HepG2 (cell line): ENCODE measurements around the gene LRRC53. TPM values are rescaled to one million over a fixed set of nuclear protein-coding genes. Genes with fewer than 3 reads are reported as not detected.

Experiments
- ATAC-seq: fragments of 200-7000 bp; cut with Tn5 transposase; 3 replicates; pipeline ENCODE4 v1.9.1; 2020; ENCODE audit warnings: mild to moderate bottlenecking, moderate library complexity
- BruUV-seq: library from RNA; stranded (reverse); fragments of 400-500 nt; replicated peaks from 2 replicates; lab custom pipeline; 2021; lab: Mats Ljungman, UMichigan
- CTCF ChIA-PET: fragments of 300-600 bp; formaldehyde crosslinking; extraction: SDS; loops from one replicate; lab custom pipeline; 2021; ENCODE audit warnings: low total read pairs, inconsistent platforms, low intra/inter-chr PET ratio; lab: Yijun Ruan, JAX
- POLR2A ChIA-PET: fragments of 350-600 bp; sonication (Branson Sonifier 250); formaldehyde crosslinking; loops from one replicate; lab custom pipeline; 2020; ENCODE audit warnings: antibody characterized with exemption, inconsistent platforms; lab: Yijun Ruan, JAX
- DNase-seq: peaks from one replicate; pipeline ENCODE4 v3.0.0-alpha.2; 2015; ENCODE audit warnings: low spot score
- FAIRE-seq: peaks from 3 replicates; lab custom pipeline; 2011; peaks lifted over from hg19 to GRCh38; lab: Jason Lieb, UNC
- H2AFZ ChIP-seq: one replicate; pipeline ENCODE4 v1.6.1; 2011; ENCODE audit warnings: low read length, inconsistent platforms
- H3K27ac ChIP-seq: fragments of 300-600 bp; 3 replicates; pipeline ENCODE4 v1.8.0; 2011; ENCODE audit warnings: mixed run types, mild to moderate bottlenecking, mixed read lengths, low read length, inconsistent platforms; ENCODE audit not compliant: insufficient read depth; ENCODE audit errors: extremely low read length
- H3K27me3 ChIP-seq, 2 experiments: fragments of 200-600 bp in 1 of 2; 2 replicates in 1 of 2; 3 replicates in 1 of 2; pipeline versions ENCODE4 v1.6.0 to v1.8.0; 2011; ENCODE audit warnings: low read length in 2 of 2, mild to moderate bottlenecking in 2 of 2, moderate library complexity in 2 of 2, inconsistent platforms in 1 of 2; ENCODE audit not compliant: insufficient read depth in 2 of 2, control insufficient read depth in 1 of 2
- H3K36me3 ChIP-seq, 2 experiments: fragments of 200-600 bp in 1 of 2; replicated peaks in 1 of 2; 2 replicates in 1 of 2; 3 replicates in 1 of 2; pipeline versions ENCODE4 v1.5.1 to v1.8.0; 2011; ENCODE audit warnings: low read length in 2 of 2, inconsistent platforms in 1 of 2; ENCODE audit not compliant: insufficient read depth in 2 of 2, control insufficient read depth in 1 of 2
- H3K4me1 ChIP-seq: 2 replicates; pipeline ENCODE4 v1.5.1; 2012; ENCODE audit warnings: low read length, inconsistent platforms; ENCODE audit not compliant: insufficient read depth
- H3K4me2 ChIP-seq: 2 replicates; pipeline ENCODE4 v1.6.0; 2011; ENCODE audit warnings: low read depth, low read length, inconsistent platforms
- H3K4me3 ChIP-seq, 3 experiments: fragments of 200-600 bp in 1 of 3; sonication (generic), shearing (Covaris generic) in 1 of 3; replicated peaks in 1 of 3; 2 replicates each; pipeline ENCODE4 v1.5.1; 2011 to 2016; ENCODE audit warnings: low read length in 3 of 3, inconsistent platforms in 2 of 3, low read depth in 2 of 3, mild to moderate bottlenecking in 2 of 3, control low read depth in 1 of 3, mixed read lengths in 1 of 3; ENCODE audit not compliant: insufficient read depth in 1 of 3
- H3K79me2 ChIP-seq: one replicate; pipeline ENCODE4 v1.6.1; 2011; ENCODE audit warnings: low read length, inconsistent platforms; ENCODE audit not compliant: insufficient read depth
- H3K9ac ChIP-seq: 2 replicates; pipeline ENCODE4 v1.6.0; 2011; ENCODE audit warnings: mild to moderate bottlenecking, low read depth, low read length, inconsistent platforms; ENCODE audit not compliant: insufficient read depth
- H3K9me3 ChIP-seq: 2 replicates; pipeline ENCODE4 v1.5.1; 2012; ENCODE audit warnings: mild to moderate bottlenecking, low read length
- H4K20me1 ChIP-seq: 2 replicates; pipeline ENCODE4 v1.6.0; 2011; ENCODE audit warnings: inconsistent platforms, mild to moderate bottlenecking, low read length, moderate library complexity; ENCODE audit not compliant: insufficient read depth
- FOXP1 ChIP-seq, 2 experiments: fragments of 450-650 bp in 1 of 2; IDR thresholded peaks; 2 replicates each; pipeline ENCODE4 v1.6.1; 2017 to 2018; ENCODE audit warnings: antibody characterized with exemption in 1 of 2
- KAT8 ChIP-seq: IDR thresholded peaks from 2 replicates; pipeline ENCODE4 v1.6.1; 2016; ENCODE audit warnings: missing genetic modification reagents, missing compliant biosample characterization
- KLF9 ChIP-seq: IDR thresholded peaks from 2 replicates; pipeline ENCODE4 v1.6.1; 2016; ENCODE audit warnings: low read depth
- NR2F6 ChIP-seq, 2 experiments: IDR thresholded peaks; 2 replicates each; pipeline ENCODE4 v1.6.1; 2016; ENCODE audit warnings: antibody characterized with exemption in 1 of 2, mild to moderate bottlenecking in 1 of 2
- SMAD1 ChIP-seq: sonication (generic); formaldehyde crosslinking; IDR thresholded peaks from 2 replicates; pipeline ENCODE4 v1.4.0; 2020; ENCODE audit warnings: missing genetic modification reagents, low read depth, mild to moderate bottlenecking, borderline replicate concordance
- ZNF160 ChIP-seq: sonication (generic); formaldehyde crosslinking; IDR thresholded peaks from 2 replicates; pipeline ENCODE4 v1.8.0; 2022; ENCODE audit warnings: mild to moderate bottlenecking, inconsistent platforms, missing genetic modification reagents
- ZNF317 ChIP-seq: sonication (generic); formaldehyde crosslinking; IDR thresholded peaks from 2 replicates; pipeline ENCODE4 v1.5.0; 2020; ENCODE audit warnings: mild to moderate bottlenecking, missing genetic modification reagents
- ZNF329 ChIP-seq: sonication (generic); formaldehyde crosslinking; IDR thresholded peaks from 2 replicates; pipeline ENCODE4 v1.9.0; 2021; ENCODE audit warnings: low read depth, mild to moderate bottlenecking, missing genetic modification reagents
- ZNF460 ChIP-seq: sonication (generic); formaldehyde crosslinking; IDR thresholded peaks from 2 replicates; pipeline ENCODE4 v1.5.1; 2020; ENCODE audit warnings: missing genetic modification reagents, mild to moderate bottlenecking, borderline replicate concordance
- ZNF713 ChIP-seq: sonication (generic); formaldehyde crosslinking; IDR thresholded peaks from 2 replicates; pipeline ENCODE4 v1.4.0; 2020; ENCODE audit warnings: mild to moderate bottlenecking, missing genetic modification reagents
- ZNF777 ChIP-seq: sonication (generic); formaldehyde crosslinking; IDR thresholded peaks from 2 replicates; pipeline ENCODE4 v1.4.0; 2020; ENCODE audit warnings: missing genetic modification reagents
- WGBS: methylation state at CpG from one replicate; pipeline ENCODE4 v1.1.6; 2017; ENCODE audit warnings: low lambda C conversion rate; 5-methylcytosine and 5-hydroxymethylcytosine counted together
- in situ Hi-C: cut with HindIII; loops from 2 replicates; pipeline ENCODE4 v1.10.0; 2017; ENCODE audit warnings: low pct_unique_long_range_greater_than_20kb; ENCODE audit not compliant: extremely low pct_ligation_motif_present
- intact Hi-C: fragments of 100-400 bp; cut with micrococcal nuclease; formaldehyde crosslinking; loops from one replicate; pipeline ENCODE4 v1.10.0; 2022; ENCODE audit not compliant: unreplicated experiment
- polyA plus RNA-seq, 8 experiments: library from polyadenylated mRNA; depleted of rRNA in 3 of 8; stranded (reverse) in 7 of 8; unstranded in 1 of 8; fragments of >200 nt; fragmentation: Illumina TruSeq in 4 of 8; extraction: Trizol in 4 of 8; gene quantifications; 2 replicates each; pipeline versions ENCODE4 v1.2.1 to v1.2.3, GENCODE V29; 2011 to 2016; ENCODE audit warnings: low read depth in 4 of 8, missing spikeins in 1 of 8, mixed read lengths in 1 of 8; ENCODE audit not compliant: insufficient read depth in 1 of 8
- total RNA-seq, 5 experiments: library from RNA; depleted of rRNA; stranded (reverse); fragments of >200 nt; fragmentation: Illumina TruSeq; extraction: Trizol; gene quantifications; 2 replicates each; pipeline ENCODE4 v1.2.3, GENCODE V29; 2016; ENCODE audit warnings: low read depth in 1 of 5
- TF ChIP-seq, protein P1 (sequence below): sonication (generic); formaldehyde crosslinking; IDR thresholded peaks from 2 replicates; pipeline ENCODE4 v1.4.0; 2020; ENCODE audit warnings: missing genetic modification reagents
- TF ChIP-seq, protein P2 (sequence below): sonication (generic); formaldehyde crosslinking; IDR thresholded peaks from 2 replicates; pipeline ENCODE4 v1.4.0; 2020; ENCODE audit warnings: missing genetic modification reagents
- TF ChIP-seq, protein P3 (sequence below): sonication (generic); formaldehyde crosslinking; IDR thresholded peaks from 2 replicates; pipeline ENCODE4 v1.5.0; 2020; ENCODE audit warnings: mild to moderate bottlenecking, missing genetic modification reagents

The LRRC53 gene
- total and polyA plus RNA-seq, 2 of the 13 experiments (the other 11 are each of a cell fraction or from before 2014, with no cell fraction given), result not detected

DNA sequence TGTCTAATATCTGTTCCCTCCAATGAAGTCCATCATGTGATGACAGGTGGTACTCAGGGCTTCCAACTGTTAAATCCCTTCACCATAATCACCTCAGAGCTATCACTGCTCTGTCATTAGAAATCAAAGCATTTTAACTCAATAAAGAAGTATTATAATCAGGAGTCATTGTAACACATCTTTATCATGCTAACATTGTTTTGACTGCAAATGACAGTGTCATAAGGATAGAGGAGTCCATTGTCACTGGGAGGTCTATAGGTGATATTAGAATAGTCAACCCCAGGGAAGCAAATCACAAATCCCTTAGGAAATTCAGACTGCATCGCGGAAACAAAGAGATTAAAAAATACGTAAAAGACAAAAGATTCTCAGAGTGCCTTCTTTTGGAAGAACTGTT lies 30.8 kb downstream of the LRRC53 start:
- in situ Hi-C loops, result no loop called here

DNA sequence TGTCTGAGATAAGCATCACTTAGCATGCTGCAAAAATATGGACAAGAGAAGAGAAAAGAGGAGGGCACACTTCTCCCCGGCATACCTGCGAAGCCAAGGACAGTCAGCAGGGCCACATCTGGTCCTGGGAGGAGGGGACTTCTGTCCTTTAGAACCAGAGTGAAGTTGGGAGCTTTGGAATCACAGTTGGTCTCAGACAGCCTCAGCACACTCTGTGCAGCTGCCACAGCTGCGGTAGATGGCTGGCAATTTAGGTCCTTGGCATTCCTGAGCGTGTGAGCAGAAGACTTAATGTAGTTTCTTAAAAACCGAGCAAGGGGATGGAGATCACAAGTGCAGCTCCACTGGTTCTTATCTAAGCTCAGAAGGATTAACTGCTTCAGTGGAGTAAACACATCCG lies 32.3 kb downstream of the LRRC53 start:
- intact Hi-C loops, result no loop called here
- no peak overlapping the region for H2AFZ ChIP-seq
- no peak overlapping the region for H3K4me2 ChIP-seq
- 23% methylated on average over 3 of the region's 6 CpGs for WGBS
- H3K27me3 ChIP-seq, result no peaks in the 10 kb centered on the region
- H3K9ac ChIP-seq, result no peak overlapping the region
- DNase-seq (no peak), ATAC-seq (no peak), FAIRE-seq (no peak)
- ChIA-PET POLR2A (no interaction called here), CTCF (no interaction called here)
- no peaks in the 10 kb centered on the region for H3K9me3 ChIP-seq
- H3K4me1 ChIP-seq, result no peaks in the 10 kb centered on the region
- no peaks in the 10 kb centered on the region for H3K36me3 ChIP-seq
- BruUV-seq, result no TSS peak
- H4K20me1 ChIP-seq, result no peaks in the 10 kb centered on the region
- no peak overlapping the region for H3K27ac ChIP-seq
- H3K79me2 ChIP-seq, result no peaks in the 10 kb centered on the region
- H3K4me3 ChIP-seq, result no peak overlapping the region
- in situ Hi-C loops, result no loop called here
- TF ChIP-seq NR2F6 (IDR thresholded peaks at IDR 0.05), result no peak
- TF ChIP-seq NR2F6 (CRISPR knock-in tag; IDR thresholded peaks at IDR 0.05), result no peak
- no peak for TF ChIP-seq ZNF777 (CRISPR knock-in tag)
- TF ChIP-seq, protein P1, sequence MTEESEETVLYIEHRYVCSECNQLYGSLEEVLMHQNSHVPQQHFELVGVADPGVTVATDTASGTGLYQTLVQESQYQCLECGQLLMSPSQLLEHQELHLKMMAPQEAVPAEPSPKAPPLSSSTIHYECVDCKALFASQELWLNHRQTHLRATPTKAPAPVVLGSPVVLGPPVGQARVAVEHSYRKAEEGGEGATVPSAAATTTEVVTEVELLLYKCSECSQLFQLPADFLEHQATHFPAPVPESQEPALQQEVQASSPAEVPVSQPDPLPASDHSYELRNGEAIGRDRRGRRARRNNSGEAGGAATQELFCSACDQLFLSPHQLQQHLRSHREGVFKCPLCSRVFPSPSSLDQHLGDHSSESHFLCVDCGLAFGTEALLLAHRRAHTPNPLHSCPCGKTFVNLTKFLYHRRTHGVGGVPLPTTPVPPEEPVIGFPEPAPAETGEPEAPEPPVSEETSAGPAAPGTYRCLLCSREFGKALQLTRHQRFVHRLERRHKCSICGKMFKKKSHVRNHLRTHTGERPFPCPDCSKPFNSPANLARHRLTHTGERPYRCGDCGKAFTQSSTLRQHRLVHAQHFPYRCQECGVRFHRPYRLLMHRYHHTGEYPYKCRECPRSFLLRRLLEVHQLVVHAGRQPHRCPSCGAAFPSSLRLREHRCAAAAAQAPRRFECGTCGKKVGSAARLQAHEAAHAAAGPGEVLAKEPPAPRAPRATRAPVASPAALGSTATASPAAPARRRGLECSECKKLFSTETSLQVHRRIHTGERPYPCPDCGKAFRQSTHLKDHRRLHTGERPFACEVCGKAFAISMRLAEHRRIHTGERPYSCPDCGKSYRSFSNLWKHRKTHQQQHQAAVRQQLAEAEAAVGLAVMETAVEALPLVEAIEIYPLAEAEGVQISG (CRISPR knock-in tag), result no peak
- TF ChIP-seq FOXP1 (IDR thresholded peaks at IDR 0.05), result no peak
- no peak for TF ChIP-seq FOXP1 (CRISPR knock-in tag; IDR thresholded peaks at IDR 0.05)
- no peak for TF ChIP-seq ZNF460 (CRISPR knock-in tag)
- TF ChIP-seq, protein P2, sequence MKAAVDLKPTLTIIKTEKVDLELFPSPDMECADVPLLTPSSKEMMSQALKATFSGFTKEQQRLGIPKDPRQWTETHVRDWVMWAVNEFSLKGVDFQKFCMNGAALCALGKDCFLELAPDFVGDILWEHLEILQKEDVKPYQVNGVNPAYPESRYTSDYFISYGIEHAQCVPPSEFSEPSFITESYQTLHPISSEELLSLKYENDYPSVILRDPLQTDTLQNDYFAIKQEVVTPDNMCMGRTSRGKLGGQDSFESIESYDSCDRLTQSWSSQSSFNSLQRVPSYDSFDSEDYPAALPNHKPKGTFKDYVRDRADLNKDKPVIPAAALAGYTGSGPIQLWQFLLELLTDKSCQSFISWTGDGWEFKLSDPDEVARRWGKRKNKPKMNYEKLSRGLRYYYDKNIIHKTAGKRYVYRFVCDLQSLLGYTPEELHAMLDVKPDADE (CRISPR knock-in tag), result no peak
- no peak for TF ChIP-seq ZNF317 (CRISPR knock-in tag)
- no peak for TF ChIP-seq ZNF713 (CRISPR knock-in tag)
- TF ChIP-seq, protein P3, sequence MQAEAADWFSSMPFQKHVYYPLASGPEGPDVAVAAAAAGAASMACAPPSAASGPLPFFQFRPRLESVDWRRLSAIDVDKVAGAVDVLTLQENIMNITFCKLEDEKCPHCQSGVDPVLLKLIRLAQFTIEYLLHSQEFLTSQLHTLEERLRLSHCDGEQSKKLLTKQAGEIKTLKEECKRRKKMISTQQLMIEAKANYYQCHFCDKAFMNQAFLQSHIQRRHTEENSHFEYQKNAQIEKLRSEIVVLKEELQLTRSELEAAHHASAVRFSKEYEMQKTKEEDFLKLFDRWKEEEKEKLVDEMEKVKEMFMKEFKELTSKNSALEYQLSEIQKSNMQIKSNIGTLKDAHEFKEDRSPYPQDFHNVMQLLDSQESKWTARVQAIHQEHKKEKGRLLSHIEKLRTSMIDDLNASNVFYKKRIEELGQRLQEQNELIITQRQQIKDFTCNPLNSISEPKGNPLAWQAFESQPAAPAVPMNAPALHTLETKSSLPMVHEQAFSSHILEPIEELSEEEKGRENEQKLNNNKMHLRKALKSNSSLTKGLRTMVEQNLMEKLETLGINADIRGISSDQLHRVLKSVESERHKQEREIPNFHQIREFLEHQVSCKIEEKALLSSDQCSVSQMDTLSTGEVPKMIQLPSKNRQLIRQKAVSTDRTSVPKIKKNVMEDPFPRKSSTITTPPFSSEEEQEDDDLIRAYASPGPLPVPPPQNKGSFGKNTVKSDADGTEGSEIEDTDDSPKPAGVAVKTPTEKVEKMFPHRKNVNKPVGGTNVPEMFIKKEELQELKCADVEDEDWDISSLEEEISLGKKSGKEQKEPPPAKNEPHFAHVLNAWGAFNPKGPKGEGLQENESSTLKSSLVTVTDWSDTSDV (CRISPR knock-in tag), result no peak
- TF ChIP-seq KAT8 (CRISPR knock-in tag), result no peak

More for the DNA sequence above, 30.8 kb downstream of the LRRC53 start:
- Histone ChIP-seq H4K20me1 (no peaks in the 10 kb centered on the region), H3K36me3 (no peaks in the 10 kb centered on the region), H2AFZ (no peak overlapping the region), H3K4me2 (no peak overlapping the region)
- WGBS, result 29% methylated on average over 3 of the region's 3 CpGs
- TF ChIP-seq KLF9 (no peak), ZNF160 (CRISPR knock-in tag) (no peak), ZNF329 (CRISPR knock-in tag) (no peak), SMAD1 (CRISPR knock-in tag) (no peak)
- TF ChIP-seq, all 625 proteins: peak for 0
- H3K79me2 ChIP-seq, result no peaks in the 10 kb centered on the region
- H3K27ac ChIP-seq, result no peak overlapping the region
- BruUV-seq, result no TSS peak
- no peak overlapping the region for H3K4me3 ChIP-seq
- no peaks in the 10 kb centered on the region for H3K9me3 ChIP-seq
- intact Hi-C loops, result no loop called here
- no peak for DNase-seq
- ChIA-PET POLR2A (no interaction called here), CTCF (no interaction called here)
- no peak overlapping the region for H3K9ac ChIP-seq
- no peaks in the 10 kb centered on the region for H3K27me3 ChIP-seq
- ATAC-seq, result no peak
- no peak for FAIRE-seq
- no peaks in the 10 kb centered on the region for H3K4me1 ChIP-seq
